KMS-11 (cell line): ENCODE results near the gene KL.

Source experiments
- H2AFZ ChIP-seq: fragments of 200-600 bp; sonication (generic); 2 replicates; pipeline ENCODE4 v1.6.1; 2016; ENCODE audit warnings: antibody characterized with exemption, mixed run types, low read depth
- H3K27ac ChIP-seq: fragments of 200-600 bp; sonication (generic); 2 replicates; pipeline ENCODE4 v1.6.1; 2016; ENCODE audit warnings: mild to moderate bottlenecking, mixed run types
- H3K27me3 ChIP-seq: fragments of 200-600 bp; sonication (generic); 2 replicates; pipeline ENCODE4 v1.6.1; 2017; ENCODE audit warnings: mild to moderate bottlenecking, low read depth, mixed run types, moderate library complexity; ENCODE audit not compliant: insufficient read depth
- H3K36me3 ChIP-seq: fragments of 200-600 bp; sonication (generic); 2 replicates; pipeline ENCODE4 v1.6.1; 2017; ENCODE audit warnings: mild to moderate bottlenecking, mixed run types; ENCODE audit not compliant: insufficient read depth
- H3K4me1 ChIP-seq: fragments of 200-600 bp; sonication (generic); 2 replicates; pipeline ENCODE4 v1.6.1; 2016; ENCODE audit warnings: mild to moderate bottlenecking, low read depth, mixed run types; ENCODE audit not compliant: poor library complexity, severe bottlenecking
- H3K4me2 ChIP-seq: fragments of 200-600 bp; sonication (generic); 2 replicates; pipeline ENCODE4 v1.7.0; 2016; ENCODE audit warnings: mild to moderate bottlenecking, mixed run types
- H3K4me3 ChIP-seq: fragments of 200-600 bp; sonication (generic); IDR thresholded peaks from 2 replicates; pipeline ENCODE4 v1.6.1; 2017; ENCODE audit warnings: low read depth, low read length, mixed read lengths; ENCODE audit not compliant: insufficient read depth
- H3K79me2 ChIP-seq: fragments of 200-600 bp; sonication (generic); 2 replicates; pipeline ENCODE4 v1.6.1; 2016; ENCODE audit warnings: low read depth, mixed run types; ENCODE audit not compliant: insufficient read depth
- H3K9ac ChIP-seq: fragments of 200-600 bp; sonication (generic); 2 replicates; pipeline ENCODE4 v1.6.1; 2016; ENCODE audit warnings: mild to moderate bottlenecking, mixed run types
- H4K20me1 ChIP-seq: fragments of 200-600 bp; sonication (generic); 2 replicates; pipeline ENCODE4 v1.6.1; 2016; ENCODE audit warnings: mild to moderate bottlenecking, mixed run types; ENCODE audit not compliant: insufficient read depth
- TF ChIP-seq, protein P1 (sequence below): fragments of 200-600 bp; sonication (generic); conservative IDR thresholded peaks from 2 replicates; pipeline ENCODE4 v1.6.1; 2017; ENCODE audit warnings: low read depth, mild to moderate bottlenecking, antibody characterized with exemption, low read length, moderate library complexity, mixed read lengths

Gene KL

DNA sequence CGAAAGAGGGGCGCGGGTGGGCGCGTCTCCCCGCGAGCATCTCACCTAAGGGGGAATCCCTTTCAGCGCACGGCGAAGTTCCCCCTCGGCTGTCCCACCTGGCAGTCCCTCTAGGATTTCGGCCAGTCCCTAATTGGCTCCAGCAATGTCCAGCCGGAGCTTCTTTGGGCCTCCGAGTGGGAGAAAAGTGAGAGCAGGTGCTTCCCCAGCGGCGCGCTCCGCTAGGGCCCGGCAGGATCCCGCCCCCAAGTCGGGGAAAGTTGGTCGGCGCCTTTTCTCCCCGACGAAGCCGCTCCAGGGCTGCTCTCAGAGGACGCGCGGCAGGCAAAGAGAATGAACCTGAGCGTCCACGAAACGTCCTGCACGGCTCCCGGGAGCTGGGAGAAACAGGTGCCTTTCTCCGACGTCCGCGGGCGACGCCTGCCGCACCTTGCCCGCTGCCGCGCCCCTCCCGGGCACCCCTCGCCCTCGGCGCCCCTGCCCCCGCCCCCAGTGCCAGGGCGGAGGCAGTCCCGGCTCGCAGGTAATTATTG lies 366 bp upstream of the KL start:
- H3K27me3 ChIP-seq = no peaks in the 10 kb centered on the region
- H2AFZ ChIP-seq = no peak overlapping the region

DNA sequence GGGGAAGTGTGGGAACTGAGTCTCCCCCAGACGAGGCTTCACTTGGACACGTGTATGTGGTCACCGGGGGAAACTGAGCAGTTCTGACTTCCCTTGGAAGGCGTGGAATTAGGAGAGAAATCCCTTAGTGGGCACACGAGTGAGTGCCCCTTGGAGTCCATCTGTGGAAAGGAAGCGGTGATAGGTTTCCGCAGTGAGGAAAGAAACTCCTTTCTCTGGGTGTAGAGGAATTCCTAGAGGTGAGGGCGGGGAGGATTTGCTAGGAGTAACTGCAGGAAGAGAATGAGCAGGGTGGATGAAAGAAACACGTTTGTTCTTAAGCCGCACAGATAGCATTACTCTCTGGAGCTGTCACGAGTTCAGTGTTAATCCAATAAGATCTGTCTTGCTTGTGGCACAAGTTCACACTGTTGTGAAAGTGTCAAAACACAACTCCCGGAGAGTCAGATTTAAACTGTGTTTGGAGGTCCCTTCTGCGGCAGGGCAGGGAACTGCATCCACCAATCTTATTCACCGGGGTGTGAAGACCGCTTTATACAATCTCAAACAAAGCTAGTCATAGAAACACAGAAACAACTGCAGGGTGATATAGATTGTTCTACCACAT lies 1.2 kb downstream of the KL start:
- no peak overlapping the region for H3K4me3 ChIP-seq
- H3K27ac ChIP-seq = no peak overlapping the region
- TF ChIP-seq, protein P1, sequence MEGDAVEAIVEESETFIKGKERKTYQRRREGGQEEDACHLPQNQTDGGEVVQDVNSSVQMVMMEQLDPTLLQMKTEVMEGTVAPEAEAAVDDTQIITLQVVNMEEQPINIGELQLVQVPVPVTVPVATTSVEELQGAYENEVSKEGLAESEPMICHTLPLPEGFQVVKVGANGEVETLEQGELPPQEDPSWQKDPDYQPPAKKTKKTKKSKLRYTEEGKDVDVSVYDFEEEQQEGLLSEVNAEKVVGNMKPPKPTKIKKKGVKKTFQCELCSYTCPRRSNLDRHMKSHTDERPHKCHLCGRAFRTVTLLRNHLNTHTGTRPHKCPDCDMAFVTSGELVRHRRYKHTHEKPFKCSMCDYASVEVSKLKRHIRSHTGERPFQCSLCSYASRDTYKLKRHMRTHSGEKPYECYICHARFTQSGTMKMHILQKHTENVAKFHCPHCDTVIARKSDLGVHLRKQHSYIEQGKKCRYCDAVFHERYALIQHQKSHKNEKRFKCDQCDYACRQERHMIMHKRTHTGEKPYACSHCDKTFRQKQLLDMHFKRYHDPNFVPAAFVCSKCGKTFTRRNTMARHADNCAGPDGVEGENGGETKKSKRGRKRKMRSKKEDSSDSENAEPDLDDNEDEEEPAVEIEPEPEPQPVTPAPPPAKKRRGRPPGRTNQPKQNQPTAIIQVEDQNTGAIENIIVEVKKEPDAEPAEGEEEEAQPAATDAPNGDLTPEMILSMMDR = no peak
- no peak overlapping the region for H2AFZ ChIP-seq
- H3K36me3 ChIP-seq = no peaks in the 10 kb centered on the region
- H3K4me1 ChIP-seq = no peaks in the 10 kb centered on the region
- H4K20me1 ChIP-seq = no peaks in the 10 kb centered on the region
- H3K79me2 ChIP-seq = no peaks in the 10 kb centered on the region
- H3K9ac ChIP-seq = no peak overlapping the region
- no peak overlapping the region for H3K4me2 ChIP-seq
- no peaks in the 10 kb centered on the region for H3K27me3 ChIP-seq

More for the DNA sequence above, 366 bp upstream of the KL start:
- H3K27ac ChIP-seq = no peak overlapping the region
- no peak overlapping the region for H3K4me2 ChIP-seq
- no peaks in the 10 kb centered on the region for H3K79me2 ChIP-seq
- H3K4me3 ChIP-seq = no peak overlapping the region
- no peaks in the 10 kb centered on the region for H3K36me3 ChIP-seq
- H3K4me1 ChIP-seq = no peaks in the 10 kb centered on the region
- no peak overlapping the region for H3K9ac ChIP-seq
- H4K20me1 ChIP-seq = no peaks in the 10 kb centered on the region
- TF ChIP-seq, protein P1 = no peak

DNA sequence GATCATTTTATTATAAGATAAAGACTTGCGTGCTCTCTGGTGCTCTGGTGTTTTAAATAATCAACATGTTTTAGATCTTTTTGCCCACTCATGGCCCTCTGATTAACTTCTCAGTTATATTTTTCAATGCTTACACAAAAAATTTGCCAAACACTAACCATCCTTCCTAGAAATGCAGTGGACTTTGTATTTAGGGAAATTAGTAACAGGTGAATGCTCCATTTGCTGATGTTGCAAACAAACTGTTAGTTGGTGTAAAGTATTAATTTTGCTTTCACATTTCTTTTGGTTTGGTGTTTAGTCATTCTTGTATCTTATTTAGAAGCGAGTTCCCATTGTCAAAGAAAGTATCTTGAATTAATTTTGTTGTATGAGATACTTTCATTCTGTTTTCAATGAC lies 2.7 kb downstream of the KL start:
- H3K79me2 ChIP-seq = no peaks in the 10 kb centered on the region
- no peak overlapping the region for H3K27ac ChIP-seq
- TF ChIP-seq, protein P1 = no peak
- H3K4me2 ChIP-seq = no peak overlapping the region
- no peak overlapping the region for H2AFZ ChIP-seq
- H3K9ac ChIP-seq = no peak overlapping the region
- H3K36me3 ChIP-seq = no peaks in the 10 kb centered on the region
- H3K4me1 ChIP-seq = no peaks in the 10 kb centered on the region
- no peaks in the 10 kb centered on the region for H4K20me1 ChIP-seq
- H3K4me3 ChIP-seq = no peak overlapping the region
- no peaks in the 10 kb centered on the region for H3K27me3 ChIP-seq

DNA sequence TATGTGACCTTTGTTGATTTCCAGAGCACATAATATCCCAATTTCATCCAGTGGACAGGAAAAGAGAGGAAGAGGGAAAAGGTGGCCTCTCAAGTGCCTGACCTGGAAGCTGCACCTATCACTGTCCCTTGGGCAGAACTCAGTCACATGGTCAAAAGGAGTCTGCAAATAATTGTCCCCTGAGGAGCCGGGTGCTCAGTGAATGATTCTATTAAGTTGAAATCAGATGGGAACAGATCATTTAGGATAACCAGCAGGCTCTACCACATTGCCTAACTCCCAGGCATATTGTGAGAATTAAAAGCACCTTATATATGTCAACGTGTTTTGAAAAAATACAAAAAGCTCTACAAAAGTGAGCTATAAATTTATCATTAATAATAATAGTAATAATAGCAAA lies 6.8 kb downstream of the KL start:
- H3K27me3 ChIP-seq = no peaks in the 10 kb centered on the region
- H2AFZ ChIP-seq = no peak overlapping the region
- H3K27ac ChIP-seq = no peak overlapping the region
- H3K4me3 ChIP-seq = no peak overlapping the region
- TF ChIP-seq, protein P1 = no peak
- H4K20me1 ChIP-seq = no peaks in the 10 kb centered on the region
- no peaks in the 10 kb centered on the region for H3K4me1 ChIP-seq
- no peak overlapping the region for H3K4me2 ChIP-seq
- no peaks in the 10 kb centered on the region for H3K36me3 ChIP-seq
- H3K9ac ChIP-seq = no peak overlapping the region
- H3K79me2 ChIP-seq = no peaks in the 10 kb centered on the region
